GM20000 (cell line): ENCODE measurements around the gene FAM20A.

Experiments used
- DNase-seq: peaks from one replicate; pipeline ENCODE4 v3.0.0; 2012; ENCODE audit warnings: low spot score
- CTCF ChIP-seq: IDR thresholded peaks from 2 replicates; pipeline ENCODE4 v1.5.1; 2012; ENCODE audit warnings: mild to moderate bottlenecking, control low read depth; ENCODE audit errors: extremely low read depth, missing control alignments

The FAM20A gene

GRCh38 chr17:68512247-68512959 lies 88.8 kb downstream of the FAM20A start, which contains the start of gene PRKAR1A:
Gene PRKAR1A (plus strand): TSS chr17:68512430. CDS start chr17:68515400, 2,970 bp downstream.
- DNase-seq = peak; percentile 98
- no peak for TF ChIP-seq CTCF

GRCh38 chr17:68511671-68512246 lies 89.4 kb downstream of the FAM20A start:
- no peak for TF ChIP-seq CTCF

GRCh38 chr17:68511254-68511670 lies 89.9 kb downstream of the FAM20A start:
- DNase-seq = no peak
- no peak for TF ChIP-seq CTCF

More at GRCh38 chr17:68511671-68512246, 89.4 kb downstream of the FAM20A start:
- DNase-seq = peak; percentile 88

- no peak for TF ChIP-seq CTCF
- DNase-seq = peak; percentile 21
Observed at GRCh38 chr17:68509141-68510057, 91.8 kb downstream of the FAM20A start.

GRCh38 chr17:68507576-68507975 lies 93.6 kb downstream of the FAM20A start:
- no peak for TF ChIP-seq CTCF
- no peak for DNase-seq

GRCh38 chr17:68505951-68506350 lies 95.2 kb downstream of the FAM20A start:
- no peak for DNase-seq
- no peak for TF ChIP-seq CTCF

GRCh38 chr17:68501074-68501473 lies 100.1 kb downstream of the FAM20A start:
- TF ChIP-seq CTCF = no peak
- DNase-seq = no peak
